ENCODE results near the gene ACCS.
A peak's percentile ranks its signal among the peaks of the same experiment; 100 is the strongest.

Gene ACCS

DNA sequence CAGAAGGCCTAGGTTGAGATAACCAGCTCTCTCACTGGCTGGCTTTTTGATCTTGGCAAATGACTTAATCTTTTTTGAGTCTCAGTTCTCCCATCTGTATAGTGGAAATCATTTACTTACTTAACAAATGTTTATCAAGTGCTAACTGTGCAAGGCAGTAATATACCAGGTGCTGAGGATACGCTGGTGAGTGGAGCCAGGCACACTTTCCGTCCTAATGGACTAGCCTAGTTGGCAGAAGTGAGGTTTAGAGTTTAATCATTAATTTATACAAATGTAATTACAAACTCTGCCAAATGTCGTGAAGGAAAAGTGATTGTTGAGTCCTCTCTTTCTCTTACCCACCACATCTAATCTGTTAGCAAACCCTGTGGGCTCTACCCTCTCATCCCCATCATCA, 62.7 kb downstream of the ACCS start:
- no peak for TF ChIP-seq CTCF (conservative IDR thresholded peaks at IDR 0.05; ENCODE audit: low read length)
- no peak overlapping the region for H3K4me3 ChIP-seq (ENCODE audit: low read length)
- DNase-seq (ENCODE audit: low read depth) = no peak

- DNase-seq (ENCODE audit: low read depth) = no peak
- no peak for TF ChIP-seq CTCF (conservative IDR thresholded peaks at IDR 0.05; ENCODE audit: low read length)
- H3K4me3 ChIP-seq (ENCODE audit: low read length) = no peak overlapping the region
These were observed 64.7 kb downstream of the ACCS start for GRCh38 chr11:44130751-44131150.

- DNase-seq (ENCODE audit: low read depth) = peak; percentile 52
- no peak overlapping the region for H3K4me3 ChIP-seq (ENCODE audit: low read length)
- peak; percentile 79 for TF ChIP-seq CTCF (conservative IDR thresholded peaks at IDR 0.05; ENCODE audit: low read length)
These were observed 67.4 kb downstream of the ACCS start for GRCh38 chr11:44133335-44133946.
